ENCODE data around the gene FAM221A. TPM values are rescaled to one million over a fixed set of nuclear protein-coding genes. Genes with fewer than 3 reads are reported as not detected.

The FAM221A gene
- total RNA-seq, 1 experiment from 2014 or later, result 15.0 TPM

DNA sequence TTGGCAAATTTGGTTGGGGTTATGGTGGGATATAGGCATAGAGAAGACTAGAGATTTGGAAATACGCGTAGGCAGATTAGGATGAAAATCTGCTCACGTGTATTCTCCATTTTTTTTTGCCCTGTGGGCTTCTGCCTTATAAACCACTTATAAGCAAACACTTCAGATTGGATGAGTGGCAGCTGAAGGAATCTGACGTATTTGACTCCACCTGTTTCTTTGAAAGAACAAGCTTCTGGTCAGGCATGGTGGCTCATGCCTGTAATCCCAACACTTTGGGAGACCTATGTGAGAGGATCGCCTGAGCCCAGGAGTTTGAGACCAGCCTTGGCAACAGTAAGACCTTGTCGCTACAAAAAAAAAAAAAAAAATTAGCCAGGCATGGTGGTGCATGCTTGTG, 35.1 kb downstream of the FAM221A start:
- no peaks in the 10 kb centered on the region for H3K4me1 ChIP-seq (ENCODE audit: insufficient read depth, low read length)
- peaks cover 19% of the 10 kb centered on the region for H3K27me3 Mint-ChIP-seq (ENCODE audit: low read depth)
- H3K4me1 Mint-ChIP-seq, result no peaks in the 10 kb centered on the region
- no peaks in the 10 kb centered on the region for H3K27me3 ChIP-seq (ENCODE audit: insufficient read depth, low read length)
- H3K27ac ChIP-seq (ENCODE audit: insufficient read length, low read depth, low read length), result no peak overlapping the region
- H3K23ac ChIP-seq (ENCODE audit: insufficient read length, low read depth, low read length), result no peak overlapping the region
- no peak overlapping the region for H2AFZ ChIP-seq (ENCODE audit: low read length)
- WGBS (ENCODE audit: extremely low coverage, insufficient read length, low lambda C conversion rate), result no CpG with 5 or more reads among the region's 6 CpGs
- H3K36me3 Mint-ChIP-seq (ENCODE audit: insufficient read depth in 1 of 3, low read depth in 3 of 3), result no peaks in the 10 kb centered on the region
- H3K79me2 ChIP-seq (ENCODE audit: insufficient read depth, low read length), result no peaks in the 10 kb centered on the region
- H2AK5ac ChIP-seq (ENCODE audit: insufficient read length, low read length), result no peak overlapping the region
- no peak overlapping the region for H2BK20ac ChIP-seq (ENCODE audit: low read depth, low read length, poor library complexity, severe bottlenecking)
- TF ChIP-seq, protein P1, sequence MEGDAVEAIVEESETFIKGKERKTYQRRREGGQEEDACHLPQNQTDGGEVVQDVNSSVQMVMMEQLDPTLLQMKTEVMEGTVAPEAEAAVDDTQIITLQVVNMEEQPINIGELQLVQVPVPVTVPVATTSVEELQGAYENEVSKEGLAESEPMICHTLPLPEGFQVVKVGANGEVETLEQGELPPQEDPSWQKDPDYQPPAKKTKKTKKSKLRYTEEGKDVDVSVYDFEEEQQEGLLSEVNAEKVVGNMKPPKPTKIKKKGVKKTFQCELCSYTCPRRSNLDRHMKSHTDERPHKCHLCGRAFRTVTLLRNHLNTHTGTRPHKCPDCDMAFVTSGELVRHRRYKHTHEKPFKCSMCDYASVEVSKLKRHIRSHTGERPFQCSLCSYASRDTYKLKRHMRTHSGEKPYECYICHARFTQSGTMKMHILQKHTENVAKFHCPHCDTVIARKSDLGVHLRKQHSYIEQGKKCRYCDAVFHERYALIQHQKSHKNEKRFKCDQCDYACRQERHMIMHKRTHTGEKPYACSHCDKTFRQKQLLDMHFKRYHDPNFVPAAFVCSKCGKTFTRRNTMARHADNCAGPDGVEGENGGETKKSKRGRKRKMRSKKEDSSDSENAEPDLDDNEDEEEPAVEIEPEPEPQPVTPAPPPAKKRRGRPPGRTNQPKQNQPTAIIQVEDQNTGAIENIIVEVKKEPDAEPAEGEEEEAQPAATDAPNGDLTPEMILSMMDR (conservative IDR thresholded peaks at IDR 0.05), result no peak
- no peak for DNase-seq
- no peaks in the 10 kb centered on the region for H3K9me3 ChIP-seq (ENCODE audit: control insufficient read depth, low read depth, low read length)
- no peak overlapping the region for H3K4ac ChIP-seq (ENCODE audit: low read depth, low read length)
- H3T11ph ChIP-seq (ENCODE audit: low read length), result no peak overlapping the region
- no peaks in the 10 kb centered on the region for H4K20me1 ChIP-seq (ENCODE audit: control insufficient read depth, insufficient read depth, insufficient read length)
- no peak overlapping the region for H2BK120ac ChIP-seq (ENCODE audit: low read depth, low read length, poor library complexity, severe bottlenecking)
- no peak overlapping the region for H3K9ac ChIP-seq (ENCODE audit: extremely low read depth, insufficient read length, low read length)
- no peak overlapping the region for H3K4me2 ChIP-seq (ENCODE audit: insufficient read depth, insufficient read length, low read length)
- H4K8ac ChIP-seq (replicated peaks; ENCODE audit: insufficient read length, low read depth, low read length), result no peak overlapping the region
- no peak overlapping the region for H3K56ac ChIP-seq (ENCODE audit: insufficient read length, low read depth, low read length)
- H2BK15ac ChIP-seq (ENCODE audit: low read depth, low read length), result no peak overlapping the region
- no peak overlapping the region for H3K14ac ChIP-seq (ENCODE audit: insufficient read depth, low read length)
- no peak overlapping the region for H4K91ac ChIP-seq (ENCODE audit: insufficient read length, low read depth, low read length)
- H3K27ac Mint-ChIP-seq, result no peak overlapping the region
- H3K4me3 Mint-ChIP-seq, result no peak overlapping the region
- H3K23me2 ChIP-seq (ENCODE audit: insufficient read length, low read depth, low read length, poor library complexity, severe bottlenecking), result no peaks in the 10 kb centered on the region
- H3K79me1 ChIP-seq (ENCODE audit: insufficient read depth, low read depth, low read length, poor library complexity, severe bottlenecking), result no peaks in the 10 kb centered on the region
- H2BK12ac ChIP-seq (ENCODE audit: insufficient read length, low read depth, low read length), result no peak overlapping the region
- no peak overlapping the region for H3K18ac ChIP-seq (ENCODE audit: insufficient read length, low read depth, low read length)
- H3K9me3 Mint-ChIP-seq, result no peaks in the 10 kb centered on the region
- no peak overlapping the region for H4K5ac ChIP-seq (ENCODE audit: insufficient read length, low read depth, low read length)
- no peak overlapping the region for H2BK5ac ChIP-seq (ENCODE audit: insufficient read length, low read length)

All from H9 (cell line).